ENCODE data around the gene DDX60. TPM values are rescaled to one million over a fixed set of nuclear protein-coding genes. Genes with fewer than 3 reads are reported as not detected.

Gene DDX60
- total RNA-seq, 1 donor from 2014 or later: 34.6 TPM

- ATAC-seq (no peak), DNase-seq (no peak)
- Histone ChIP-seq H3K4me1 (no peaks in the 10 kb centered on the region), H3K27me3 (ENCODE audit: low read depth) (no peaks in the 10 kb centered on the region), H3K4me3 (no peak overlapping the region), H3K36me3 (peaks cover 55% of the 10 kb centered on the region), H3K27ac (no peak overlapping the region), H3K9me3 (no peaks in the 10 kb centered on the region)
- intact Hi-C loops (cut with DNase I): no loop called here
- TF ChIP-seq CTCF (IDR thresholded peaks at IDR 0.05): no peak
Measured at GRCh38 chr4:168259096-168259495, 59.5 kb downstream of the DDX60 start.

GRCh38 chr4:168257768-168258167 is 60.8 kb downstream of the DDX60 start:
- Histone ChIP-seq H3K27me3 (ENCODE audit: low read depth) (no peaks in the 10 kb centered on the region), H3K9me3 (no peaks in the 10 kb centered on the region), H3K36me3 (peaks cover 66% of the 10 kb centered on the region), H3K4me3 (no peak overlapping the region), H3K4me1 (no peaks in the 10 kb centered on the region), H3K27ac (no peak overlapping the region)
- ATAC-seq (peak in 1 of 2 donors; percentile 76), DNase-seq (no peak)
- intact Hi-C loops (cut with DNase I): no loop called here
- TF ChIP-seq CTCF (IDR thresholded peaks at IDR 0.05): no peak

- Histone ChIP-seq H3K4me1 (no peaks in the 10 kb centered on the region), H3K9me3 (no peaks in the 10 kb centered on the region), H3K27ac (no peak overlapping the region), H3K36me3 (peaks cover 73% of the 10 kb centered on the region), H3K27me3 (ENCODE audit: low read depth) (no peaks in the 10 kb centered on the region), H3K4me3 (no peak overlapping the region)
- ATAC-seq (no peak), DNase-seq (no peak)
- intact Hi-C loops (cut with DNase I): no loop called here
- TF ChIP-seq CTCF (IDR thresholded peaks at IDR 0.05): no peak
Measured at GRCh38 chr4:168248176-168248710, 70.3 kb downstream of the DDX60 start.

DNA sequence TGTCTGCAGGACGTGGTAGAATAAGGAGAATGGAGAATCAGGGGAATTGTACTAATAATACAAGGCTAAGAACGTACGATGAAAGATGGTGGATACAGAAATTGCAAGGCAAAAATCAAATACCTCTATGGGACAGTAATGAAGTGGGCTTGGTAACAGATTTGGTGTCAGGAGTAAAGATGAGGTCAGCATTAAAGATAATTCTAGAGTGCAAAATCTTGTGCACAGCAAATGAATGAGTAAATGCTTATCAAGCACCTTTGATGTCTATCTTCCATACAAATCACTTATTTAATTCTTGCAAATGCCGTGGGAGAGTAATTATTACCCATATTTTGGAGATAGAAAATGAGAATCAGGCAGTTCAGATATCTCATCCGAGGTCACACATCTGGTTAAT is 70.9 kb downstream of the DDX60 start:
- ATAC-seq (no peak), DNase-seq (no peak)
- H3K9me3 ChIP-seq: no peaks in the 10 kb centered on the region
- no peaks in the 10 kb centered on the region for H3K4me1 ChIP-seq
- H3K36me3 ChIP-seq: peaks cover 72% of the 10 kb centered on the region
- H3K27me3 ChIP-seq (ENCODE audit: low read depth): no peaks in the 10 kb centered on the region
- intact Hi-C loops (cut with DNase I): no loop called here
- TF ChIP-seq CTCF (IDR thresholded peaks at IDR 0.05): no peak
- H3K27ac ChIP-seq: no peak overlapping the region
- H3K4me3 ChIP-seq: no peak overlapping the region

DNA sequence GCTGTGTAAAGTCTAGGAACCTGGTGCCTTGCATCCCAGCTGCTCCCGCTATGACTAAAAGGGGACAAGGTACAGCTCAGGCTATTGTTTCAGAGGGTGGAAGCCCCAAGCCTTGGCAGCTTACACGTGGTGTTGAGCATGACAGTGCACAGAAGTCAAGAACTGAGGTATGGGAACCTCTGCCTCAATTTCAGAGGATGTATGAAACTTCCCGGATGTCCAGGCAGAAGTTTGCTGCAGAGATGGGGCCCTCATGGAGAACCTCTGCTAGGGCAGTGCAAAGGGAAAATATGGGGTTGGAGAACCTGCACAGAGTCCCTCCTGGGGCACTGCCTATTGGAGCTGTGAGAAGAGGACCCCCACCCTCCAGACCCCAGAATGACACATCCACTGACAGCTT is 76.6 kb downstream of the DDX60 start:
- peaks cover 35% of the 10 kb centered on the region for H3K36me3 ChIP-seq

More for the DNA sequence above, 76.6 kb downstream of the DDX60 start:
- H3K4me3 ChIP-seq: no peak overlapping the region
- no peaks in the 10 kb centered on the region for H3K27me3 ChIP-seq (ENCODE audit: low read depth)
- H3K27ac ChIP-seq: no peak overlapping the region
- no peaks in the 10 kb centered on the region for H3K4me1 ChIP-seq
- ATAC-seq: no peak
- peaks cover 6% of the 10 kb centered on the region for H3K9me3 ChIP-seq
- no peak for DNase-seq
- no peak for TF ChIP-seq CTCF (IDR thresholded peaks at IDR 0.05)
- intact Hi-C loops (cut with DNase I): no loop called here
